GM13976 (cell line): ENCODE measurements around the gene LRRC40.
"Not testable (repeated sequence)": the region's sequence is repeated elsewhere in the genome, so short reads cannot be mapped to it uniquely, and the experiment has no call there.

Source experiments
- DNase-seq: peaks from one replicate; pipeline ENCODE4 v3.0.0; 2012; ENCODE audit warnings: low spot score
- CTCF ChIP-seq: IDR thresholded peaks from 2 replicates; pipeline ENCODE4 v1.5.1; 2012; ENCODE audit warnings: borderline replicate concordance, mild to moderate bottlenecking; ENCODE audit not compliant: insufficient read depth; ENCODE audit errors: extremely low read depth, missing control alignments, control extremely low read depth
- in situ Hi-C: fragments of 300-500 bp; cut with MboI; formaldehyde crosslinking; loops from one replicate; pipeline ENCODE4 v1.12.0; 2022; ENCODE audit warnings: low sequenced_read_pairs, mixed read lengths, inconsistent platforms; ENCODE audit not compliant: unreplicated experiment

The LRRC40 gene

GRCh38 chr1:70190180-70190579, 15.2 kb downstream of the LRRC40 start:
- in situ Hi-C loops: no loop called here
- no peak for DNase-seq
- TF ChIP-seq CTCF: no peak

- in situ Hi-C loops: no loop called here
- no peak for DNase-seq
- no peak for TF ChIP-seq CTCF
Observed at GRCh38 chr1:70188522-70188921, 16.9 kb downstream of the LRRC40 start.

GRCh38 chr1:70185181-70185580, 20.2 kb downstream of the LRRC40 start:
- in situ Hi-C loops, DNase-seq: not testable (repeated sequence)

- no peak for TF ChIP-seq CTCF
- in situ Hi-C loops: no loop called here
- DNase-seq: no peak
Observed at GRCh38 chr1:70171512-70171911, 33.9 kb downstream of the LRRC40 start.

- in situ Hi-C loops: no loop called here
- TF ChIP-seq CTCF: no peak
- DNase-seq: no peak
Observed at GRCh38 chr1:70169018-70169839, 36.1 kb downstream of the LRRC40 start.

- in situ Hi-C loops: no loop called here
- no peak for DNase-seq
- no peak for TF ChIP-seq CTCF
Observed at GRCh38 chr1:70168283-70168682, 37.1 kb downstream of the LRRC40 start.

GRCh38 chr1:70164350-70164749, 41.0 kb downstream of the LRRC40 start:
- DNase-seq: no peak
- in situ Hi-C loops: no loop called here
- no peak for TF ChIP-seq CTCF
